ENCODE results near the gene SCAF8.

SCAF8 gene

DNA sequence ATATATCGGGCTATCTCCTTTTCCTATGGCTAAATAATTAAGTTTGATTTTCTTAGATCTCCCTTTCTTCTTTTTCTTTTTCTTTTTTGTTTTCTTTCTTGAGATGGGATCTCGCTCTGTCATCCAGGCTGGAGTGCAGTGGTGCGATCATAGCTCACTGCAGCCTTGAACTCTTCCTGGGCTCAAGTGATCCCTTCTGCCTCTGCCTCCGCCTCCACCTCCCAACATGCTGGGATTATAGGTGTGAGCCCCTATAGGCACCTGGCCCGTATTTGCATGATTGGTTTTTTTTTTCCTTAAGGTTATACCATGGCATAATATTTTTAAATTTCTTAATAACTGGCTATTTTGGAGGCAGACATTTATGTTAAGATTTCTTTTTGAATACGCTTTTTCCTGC lies 106.3 kb downstream of the SCAF8 start:
- DNase-seq (ENCODE audit: low read depth) = no peak

DNA sequence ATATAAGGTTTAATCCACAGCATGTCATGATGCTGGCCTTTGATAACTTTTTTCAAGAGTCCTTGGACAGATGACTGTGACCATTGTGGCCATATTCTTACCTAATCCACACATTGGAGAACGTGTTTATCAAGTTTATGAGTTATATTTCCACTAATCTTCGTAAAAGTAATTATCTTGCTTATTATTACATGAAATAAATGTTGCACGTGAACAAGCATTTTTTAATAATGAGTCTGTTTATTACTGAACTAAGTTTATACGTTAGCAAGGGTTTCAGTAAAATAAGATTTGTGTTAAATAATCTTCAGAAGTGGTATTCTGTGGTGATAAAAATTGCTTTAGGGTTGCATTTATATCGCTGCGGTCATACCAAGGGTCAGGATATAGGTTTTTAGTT lies 107.1 kb downstream of the SCAF8 start:
- no peak for DNase-seq (ENCODE audit: low read depth)

DNA sequence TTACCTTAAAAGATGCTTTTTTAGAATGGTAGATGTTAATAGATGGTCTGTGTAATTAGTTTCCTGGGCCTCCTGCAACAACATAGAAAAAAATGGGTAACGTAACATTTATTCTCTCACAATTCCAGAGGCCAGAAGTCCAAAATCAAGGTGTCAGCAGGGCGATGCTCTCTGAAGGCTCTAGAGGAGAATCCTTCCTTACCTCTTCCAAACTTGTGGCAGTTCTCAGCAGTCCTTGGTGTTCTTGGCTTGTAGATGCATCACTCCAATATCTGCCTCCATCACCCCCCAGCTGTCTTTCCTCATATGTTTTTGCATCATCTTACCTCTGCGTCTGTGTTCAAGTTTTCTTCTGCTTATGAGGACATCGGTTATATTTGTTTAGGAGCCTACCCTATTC lies 107.9 kb downstream of the SCAF8 start:
- DNase-seq (ENCODE audit: low read depth) = no peak

DNA sequence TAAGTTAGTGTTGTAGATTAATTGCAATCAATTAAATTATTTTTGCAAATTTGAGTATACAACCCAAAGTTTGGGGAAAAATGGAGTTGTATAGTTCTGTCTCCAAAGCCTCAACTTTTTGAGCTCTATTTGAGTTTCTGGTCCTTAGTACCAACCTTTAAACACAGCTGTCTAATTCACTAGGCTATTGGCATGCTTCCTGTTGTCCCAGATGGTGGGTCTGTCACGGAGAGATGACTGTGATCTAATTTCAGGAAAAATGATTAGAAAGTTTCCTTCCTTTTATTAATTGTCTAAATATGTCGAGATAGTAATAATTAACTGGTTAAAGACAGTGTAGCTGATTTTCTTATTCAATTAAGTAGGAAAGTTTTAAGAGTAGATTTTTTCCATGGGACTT lies 109.6 kb downstream of the SCAF8 start:
- DNase-seq (ENCODE audit: low read depth) = no peak

DNA sequence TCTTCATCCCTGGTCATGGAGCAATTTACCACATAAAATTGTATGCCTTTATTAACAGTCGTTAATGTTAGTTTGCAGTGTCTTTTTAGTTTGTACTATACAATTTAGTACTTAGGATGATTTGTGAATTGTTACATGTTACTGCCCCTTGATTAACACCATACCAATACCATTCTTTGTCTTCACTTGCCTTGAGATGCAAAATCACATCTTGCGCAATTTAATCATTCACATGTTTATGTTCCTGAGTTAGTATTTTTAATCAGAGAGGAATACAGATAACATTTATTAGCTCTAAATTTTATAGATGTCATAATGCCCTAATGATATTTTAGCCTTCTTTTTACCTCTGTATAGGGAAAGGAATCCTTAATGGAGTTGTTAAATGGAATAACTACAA lies 114.1 kb downstream of the SCAF8 start:
- DNase-seq (ENCODE audit: low read depth) = no peak

DNA sequence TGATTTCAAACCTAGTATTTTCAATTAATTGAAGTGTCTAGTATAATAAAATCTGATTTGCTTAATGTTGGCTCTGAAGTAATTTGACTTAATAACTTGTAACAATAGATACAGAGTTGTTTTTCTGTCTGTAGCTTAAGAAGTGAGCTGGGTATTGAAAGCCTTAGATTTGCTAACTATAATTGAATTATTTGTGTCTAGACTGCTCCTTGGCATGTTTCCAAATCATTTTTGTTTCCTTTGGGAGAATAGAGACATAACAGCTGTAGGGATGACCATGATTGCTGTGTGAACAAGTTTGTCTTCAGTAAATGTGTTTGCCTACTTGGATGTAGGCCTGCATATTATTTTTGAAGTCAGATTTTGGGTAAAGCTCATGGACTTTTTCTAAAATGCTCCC lies 115.4 kb downstream of the SCAF8 start:
- no peak for DNase-seq (ENCODE audit: low read depth)

DNA sequence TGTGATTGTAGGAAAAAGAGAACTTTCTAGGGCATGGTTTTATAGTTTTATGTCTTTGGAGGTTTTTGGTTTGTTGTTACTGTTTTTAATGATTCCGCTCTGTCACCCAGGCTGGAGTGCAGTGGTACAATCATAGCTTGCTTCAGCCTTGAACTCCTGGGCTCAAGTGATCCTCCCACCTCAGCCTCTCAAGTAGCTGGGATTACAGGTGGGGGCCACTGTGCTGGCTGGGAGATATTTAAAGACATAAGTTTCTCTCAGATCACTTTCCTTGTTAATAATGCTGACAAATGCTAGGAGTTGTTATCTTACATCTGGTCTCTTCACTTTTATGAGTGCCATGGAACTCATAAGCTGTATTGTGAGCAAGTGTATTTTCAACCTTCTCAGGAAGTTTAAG lies 116.3 kb downstream of the SCAF8 start:
- DNase-seq (ENCODE audit: low read depth) = no peak

DNA sequence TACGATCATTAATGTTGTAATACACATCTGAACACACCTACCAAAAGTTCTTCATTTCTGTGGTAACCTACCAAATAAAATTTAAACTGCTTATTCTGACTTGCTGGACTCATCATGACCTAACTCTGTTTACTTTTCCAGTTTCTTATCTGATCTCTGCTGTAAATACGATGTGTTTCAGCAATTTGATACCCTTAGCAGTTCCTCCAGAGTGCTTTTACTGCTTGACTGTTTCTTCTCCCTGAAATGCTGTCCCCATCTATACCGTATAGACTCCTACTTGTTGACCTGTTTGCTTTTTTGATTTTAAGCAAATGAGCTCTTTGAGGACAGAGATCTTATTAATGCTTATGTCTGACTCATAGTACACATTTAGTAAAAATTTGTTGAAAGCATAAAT lies 119.5 kb downstream of the SCAF8 start:
- no peak for DNase-seq (ENCODE audit: low read depth)

DNA sequence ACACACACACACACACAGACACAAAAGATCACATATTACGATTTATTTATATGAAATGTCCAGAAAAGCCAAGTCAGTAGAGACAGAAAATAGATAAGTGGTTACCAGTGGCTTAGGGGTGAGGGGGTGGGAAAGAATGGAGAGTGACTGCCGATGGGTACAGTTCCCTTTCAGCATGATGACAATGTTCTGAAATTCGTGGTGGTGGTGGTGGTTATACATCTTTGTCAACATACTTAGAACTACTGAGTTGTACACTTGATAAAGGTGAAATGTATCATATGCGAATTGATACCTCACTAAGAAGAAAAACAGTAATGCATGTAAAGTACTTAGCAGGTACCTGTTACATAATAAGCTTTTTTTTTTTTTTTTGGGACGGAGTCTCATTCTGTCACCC lies 124.3 kb downstream of the SCAF8 start:
- DNase-seq (ENCODE audit: low read depth) = no peak

DNA sequence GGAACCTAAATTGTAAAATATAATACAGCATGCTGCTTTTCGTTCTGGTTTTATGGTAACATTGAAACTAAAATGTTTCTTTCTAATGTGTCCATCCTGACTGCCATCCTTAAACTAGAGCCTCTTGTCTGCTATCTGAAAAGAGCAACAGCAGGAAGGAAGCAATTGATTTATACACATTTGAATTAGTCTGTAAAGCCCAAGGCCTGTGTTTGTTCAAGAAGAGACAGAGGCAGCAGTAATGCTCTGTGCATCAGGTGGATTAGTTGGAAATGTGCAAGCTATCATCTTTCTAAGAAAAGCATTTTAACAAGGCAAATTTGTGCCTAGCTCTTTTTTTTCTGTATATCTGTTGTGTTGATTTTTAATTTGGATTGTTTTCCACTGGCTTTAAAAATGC lies 128.6 kb downstream of the SCAF8 start:
- no peak for DNase-seq (ENCODE audit: low read depth)

DNA sequence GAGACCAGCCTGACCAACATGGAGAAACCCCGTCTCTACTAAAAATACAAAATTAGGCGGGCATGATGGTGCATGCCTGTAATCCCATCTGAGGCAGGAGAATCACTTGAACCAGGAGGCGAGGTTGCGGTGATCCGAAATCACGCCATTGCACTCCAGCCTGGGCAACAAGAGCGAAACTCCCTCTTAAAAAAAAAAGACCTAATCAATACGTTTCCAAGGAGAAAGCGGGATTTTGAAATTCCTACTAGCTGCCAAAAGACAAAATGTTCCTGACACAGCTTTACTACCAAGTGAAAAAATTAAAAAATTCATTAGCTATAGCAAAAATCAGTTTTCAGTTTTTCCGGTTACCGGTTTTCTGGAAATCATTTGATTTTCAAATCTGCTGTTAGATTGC lies 129.3 kb downstream of the SCAF8 start:
- DNase-seq (ENCODE audit: low read depth) = no peak

DNA sequence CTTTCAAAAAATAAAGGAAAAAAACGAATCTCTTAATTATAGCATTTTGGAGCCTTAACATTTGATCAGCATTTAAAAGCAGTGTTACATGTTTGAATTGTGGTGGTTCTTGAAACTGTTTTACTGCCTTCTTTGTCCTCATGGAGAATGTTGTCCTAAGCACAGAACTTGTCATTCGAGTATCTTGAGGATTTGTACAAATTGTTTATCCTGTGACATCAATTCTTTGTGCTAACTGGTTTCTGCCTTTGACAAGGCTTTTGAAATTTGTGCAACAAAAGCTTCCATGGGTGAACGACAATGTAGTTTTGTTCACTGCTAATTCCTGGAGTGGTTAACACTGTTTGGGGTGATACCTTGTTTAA lies 130.8 kb downstream of the SCAF8 start:
- DNase-seq (ENCODE audit: low read depth) = no peak

DNA sequence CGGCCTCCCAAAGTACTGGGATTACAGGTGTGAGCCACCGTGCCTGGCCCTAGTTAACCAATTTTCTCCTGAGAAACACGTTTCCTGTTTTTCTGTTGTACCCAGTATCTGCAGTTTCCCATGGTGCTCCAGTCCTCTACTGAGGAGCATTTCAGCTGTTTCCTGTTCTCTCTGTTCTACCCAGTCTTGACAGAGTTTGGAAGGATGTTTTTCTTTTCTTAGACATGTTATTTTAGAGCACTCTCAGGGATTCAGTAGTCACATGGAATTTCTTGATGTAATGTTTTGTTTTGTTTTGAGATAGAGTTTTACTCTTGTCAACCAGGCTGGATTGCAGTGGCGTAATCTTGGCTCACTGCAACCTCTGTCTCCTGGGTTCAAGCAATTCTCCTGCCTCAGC lies 132.1 kb downstream of the SCAF8 start:
- DNase-seq (ENCODE audit: low read depth) = no peak

DNA sequence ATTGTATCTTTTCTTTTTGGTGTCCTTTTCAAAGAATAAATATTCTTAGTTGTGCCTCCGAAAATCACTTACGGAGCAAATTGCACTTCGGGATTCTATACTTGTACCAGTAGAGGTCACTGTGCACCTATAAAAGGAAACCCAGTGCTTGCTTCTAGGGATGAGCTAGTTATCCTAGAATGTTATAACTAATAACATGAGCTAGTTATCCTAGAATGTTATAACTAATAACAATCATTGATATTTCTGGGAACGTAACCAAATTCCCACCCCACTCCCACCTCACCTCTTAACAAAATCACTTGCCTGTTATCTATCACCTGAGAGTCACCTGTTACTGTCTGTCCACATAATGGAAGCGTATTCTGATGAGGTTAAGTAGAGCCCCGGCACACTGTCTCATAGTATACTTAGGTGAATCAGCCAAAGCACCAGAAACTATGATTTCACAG lies 135.0 kb downstream of the SCAF8 start:
- DNase-seq (ENCODE audit: low read depth) = no peak

DNA sequence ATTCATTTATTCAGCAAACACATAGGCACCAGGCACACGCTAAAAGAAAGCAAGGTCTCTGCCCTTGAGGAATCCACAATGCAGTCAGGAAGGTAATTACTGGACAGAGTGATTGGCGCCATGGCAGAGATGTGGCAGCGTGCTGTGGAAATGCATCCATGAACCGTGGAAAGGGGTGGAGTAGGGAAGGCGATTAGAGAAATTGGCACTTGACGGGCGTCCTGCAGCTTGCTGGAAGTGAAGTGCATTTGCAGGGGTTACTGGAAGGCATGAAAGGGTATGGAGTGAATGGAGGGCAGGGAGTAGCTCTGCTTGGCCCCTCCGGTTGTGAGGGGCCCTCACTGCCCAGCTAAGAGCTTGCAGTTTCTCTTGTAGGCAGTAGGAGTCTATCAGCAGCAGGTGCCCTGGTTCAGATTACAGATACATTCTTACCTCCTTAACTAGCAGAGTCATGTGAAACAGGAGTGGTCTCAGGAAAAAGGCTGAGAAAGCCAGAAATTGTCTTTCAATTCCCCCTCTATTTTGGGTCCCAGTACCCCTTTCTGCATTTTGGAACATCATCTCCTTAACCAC lies 139.4 kb downstream of the SCAF8 start:
- no peak for DNase-seq (ENCODE audit: low read depth)

DNA sequence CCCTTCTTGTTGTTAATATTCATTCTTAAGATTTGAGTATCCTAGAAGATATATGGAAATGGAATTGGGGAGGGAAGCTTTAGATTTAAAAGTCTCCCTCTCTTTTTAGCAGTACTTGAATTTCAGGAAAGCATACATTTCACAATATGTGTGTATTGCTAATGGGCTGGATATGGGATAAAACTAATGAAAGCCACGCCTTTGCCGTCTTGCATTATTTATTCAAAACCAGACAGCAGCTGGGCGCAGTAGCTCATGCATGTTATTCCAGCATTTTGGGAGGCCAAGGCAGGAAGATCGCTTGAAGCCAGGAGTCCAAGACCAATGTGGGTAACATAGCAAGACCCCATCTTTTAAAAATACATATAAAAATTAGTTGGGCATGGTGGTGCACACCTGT lies 140.3 kb downstream of the SCAF8 start:
- DNase-seq (ENCODE audit: low read depth) = no peak

DNA sequence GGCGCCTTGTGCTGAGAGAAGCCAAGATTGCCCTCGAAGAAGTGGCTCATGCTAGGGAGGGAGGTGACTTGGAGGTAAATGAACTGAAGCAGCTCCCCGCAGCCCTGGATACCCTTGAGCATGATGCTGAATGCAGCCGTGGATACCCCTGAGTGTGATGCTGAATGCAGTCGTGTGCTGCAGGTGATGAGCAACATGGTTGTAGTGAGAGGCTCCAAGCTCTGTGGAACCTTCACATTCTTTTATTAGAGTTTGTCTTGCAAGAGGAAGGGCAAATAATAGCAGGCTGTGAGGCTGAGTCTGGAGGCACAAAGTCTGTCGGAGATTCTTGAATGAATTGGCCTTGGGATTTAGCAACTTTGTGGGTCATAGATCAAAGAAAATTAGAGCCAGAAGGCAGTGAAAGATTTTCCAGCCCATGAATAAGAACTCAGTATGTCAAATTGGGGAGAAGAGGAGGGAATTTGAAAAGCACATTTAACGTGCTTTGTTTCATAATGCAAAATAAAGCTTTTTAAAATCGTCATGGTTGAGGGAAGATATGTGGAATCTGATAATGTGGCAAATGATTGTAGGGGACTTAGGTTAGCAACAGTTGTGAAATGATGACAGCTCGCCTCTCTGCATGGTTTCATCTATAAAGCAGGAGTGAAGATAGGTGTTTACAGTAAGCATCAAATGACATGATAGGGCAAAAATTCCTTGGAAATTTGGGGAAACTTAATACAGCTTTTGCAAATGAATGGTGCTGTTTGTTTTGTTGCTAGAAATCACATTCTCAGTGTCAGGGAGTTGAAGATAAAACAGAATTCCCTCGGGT lies 141.8 kb downstream of the SCAF8 start:
- no peak for DNase-seq (ENCODE audit: low read depth)

DNA sequence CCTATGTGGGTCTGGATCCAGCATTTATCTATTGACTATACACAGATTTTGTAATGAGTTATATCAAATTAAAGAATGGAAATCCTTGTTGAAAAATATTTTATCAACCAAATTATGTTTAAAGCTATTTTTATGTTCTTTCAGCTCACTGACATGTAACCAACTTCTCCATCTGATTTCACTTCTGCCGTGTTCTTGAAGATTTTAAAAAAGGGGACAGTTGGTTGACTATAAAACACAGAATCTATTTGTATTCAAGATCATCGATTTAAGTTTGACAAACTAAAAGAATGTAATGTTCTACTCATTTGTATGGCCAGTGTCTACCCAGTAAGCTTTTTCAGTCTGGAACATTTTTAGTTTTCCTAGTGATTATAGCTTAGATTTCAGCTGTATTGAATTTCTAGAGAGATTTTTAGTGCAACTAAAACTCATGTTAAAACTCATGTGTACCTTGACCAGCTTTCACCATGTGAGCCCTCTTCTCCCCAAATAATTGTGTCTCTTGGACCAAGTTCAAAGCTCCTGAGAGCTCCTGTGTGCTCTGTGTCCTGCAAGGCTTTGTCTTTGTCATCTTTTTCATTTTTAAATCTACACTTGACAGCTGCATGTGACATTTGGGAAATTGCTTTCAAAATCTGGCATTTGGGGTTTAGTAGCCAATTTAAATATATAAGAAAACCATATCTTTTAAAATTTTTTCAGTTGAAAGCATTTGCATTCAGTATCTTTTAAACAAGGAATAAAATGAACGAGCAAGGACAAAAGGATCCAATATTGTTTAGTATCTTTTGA lies 143.5 kb downstream of the SCAF8 start:
- no peak for DNase-seq (ENCODE audit: low read depth)

DNA sequence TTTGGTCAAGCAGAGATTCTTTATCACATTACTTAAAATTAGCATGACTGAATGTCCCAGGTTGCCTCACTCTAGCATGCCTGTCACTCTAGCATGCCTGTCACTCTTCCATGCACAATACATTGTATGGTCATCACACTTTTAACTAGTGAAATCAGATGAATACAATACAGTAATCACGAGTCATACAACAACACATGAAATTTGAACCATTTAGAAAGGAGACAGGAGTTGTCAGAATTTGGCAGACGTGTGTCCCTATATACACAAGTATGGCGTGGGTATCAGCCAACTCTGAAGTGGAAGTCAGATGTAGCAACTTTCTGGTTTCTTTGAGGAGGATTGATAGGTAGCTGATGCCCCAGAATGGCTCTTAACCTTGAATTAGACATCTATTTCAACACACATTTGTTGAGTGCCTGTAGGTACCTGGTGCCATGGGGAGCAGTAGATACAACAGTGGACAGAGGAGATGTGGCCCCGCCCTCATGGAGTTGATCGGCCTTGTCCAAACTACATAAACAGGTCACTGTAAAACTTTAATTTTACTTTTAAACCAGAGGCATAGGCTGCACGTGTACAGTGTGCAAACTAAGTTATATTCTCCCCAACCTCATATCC lies 145.8 kb downstream of the SCAF8 start:
- no peak for DNase-seq (ENCODE audit: low read depth)

DNA sequence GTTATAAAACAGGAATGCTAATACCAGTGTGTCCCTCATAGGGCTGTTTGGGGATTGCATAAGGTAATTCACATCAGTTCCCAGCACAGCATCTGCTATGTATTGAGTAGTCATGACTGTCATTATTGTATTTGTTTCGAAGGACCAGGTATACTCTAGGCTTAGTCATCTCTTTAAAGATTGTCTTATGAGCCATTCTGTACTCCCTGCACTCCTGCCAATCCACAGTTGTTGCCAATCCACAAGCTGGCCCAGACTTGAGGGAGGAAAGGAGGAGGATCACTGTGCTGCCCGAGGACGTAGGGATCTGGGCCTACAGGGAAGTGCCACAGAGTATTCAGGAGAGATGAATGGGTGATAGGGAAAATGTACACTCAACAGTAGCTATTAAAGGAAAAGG lies 148.9 kb downstream of the SCAF8 start:
- DNase-seq (ENCODE audit: low read depth) = no peak

Data from stimulated activated CD8-positive, alpha-beta memory T cell treated with anti-CD3 and anti-CD28 coated beads, Interleukin-4, amount 100 ng/mL, for 24 hours (primary cell).